Activated naive CD8-positive, alpha-beta T cell treated with anti-CD3 and anti-CD28 coated beads for 36 hours (primary cell): Measurements from ENCODE around the gene SUMF2. TPM values are rescaled to one million over a fixed set of nuclear protein-coding genes. Genes with fewer than 3 reads are reported as not detected.
"Not testable (repeated sequence)": the region's sequence is repeated elsewhere in the genome, so short reads cannot be mapped to it uniquely, and the experiment has no call there.

Experiments used
- DNase-seq: peaks from one replicate; pipeline ENCODE4 v3.0.0; 2021
- H3K27ac Mint-ChIP-seq: one replicate; pipeline ENCODE4 v1.8.0; 2022; ENCODE audit warnings: mild to moderate bottlenecking, moderate library complexity, mixed read lengths
- H3K27me3 Mint-ChIP-seq: one replicate; pipeline ENCODE4 v1.8.0; 2022; ENCODE audit warnings: mild to moderate bottlenecking, mixed read lengths
- H3K36me3 Mint-ChIP-seq: one replicate; pipeline ENCODE4 v1.8.0; 2021; ENCODE audit warnings: mild to moderate bottlenecking, mixed read lengths
- H3K4me1 Mint-ChIP-seq: one replicate; pipeline ENCODE4 v1.8.0; 2021; ENCODE audit warnings: mixed read lengths
- H3K4me3 Mint-ChIP-seq: one replicate; pipeline ENCODE4 v1.8.0; 2022; ENCODE audit warnings: mild to moderate bottlenecking, moderate library complexity, mixed read lengths
- H3K9me3 Mint-ChIP-seq: one replicate; pipeline ENCODE4 v1.8.0; 2022; ENCODE audit warnings: mixed read lengths
- total RNA-seq, 2 experiments: library from RNA; stranded (reverse); gene quantifications; one replicate each; pipeline ENCODE4 v1.2.3, GENCODE V29; 2021

Gene SUMF2
- total RNA-seq, 2 experiments from 2014 or later, result 124 to 129 TPM

DNA sequence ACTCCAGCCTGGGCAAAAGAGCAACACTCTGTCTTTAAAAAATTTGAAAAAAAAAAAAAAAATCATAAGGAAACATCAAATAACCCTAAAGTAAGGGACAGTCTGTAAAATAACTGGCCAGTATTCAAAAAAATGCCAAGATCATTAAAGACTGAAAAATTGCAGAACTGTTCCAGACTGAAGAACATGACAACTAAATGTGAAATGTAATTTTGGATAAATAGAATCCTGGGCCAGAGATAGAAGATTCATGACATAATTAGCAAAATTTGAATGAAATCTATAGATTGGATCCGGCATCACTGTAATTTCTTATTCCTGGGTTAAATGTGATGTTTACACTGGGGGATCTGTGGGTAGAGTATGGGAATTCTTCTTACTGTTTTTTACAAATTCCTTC is 15.8 kb upstream of the SUMF2 start:
- Mint-ChIP-seq H3K27ac (no peak overlapping the region), H3K36me3 (peaks cover 23% of the 10 kb centered on the region), H3K4me3 (no peak overlapping the region), H3K4me1 (peaks cover 17% of the 10 kb centered on the region), H3K27me3 (no peaks in the 10 kb centered on the region), H3K9me3 (no peaks in the 10 kb centered on the region)
- no peak for DNase-seq

DNA sequence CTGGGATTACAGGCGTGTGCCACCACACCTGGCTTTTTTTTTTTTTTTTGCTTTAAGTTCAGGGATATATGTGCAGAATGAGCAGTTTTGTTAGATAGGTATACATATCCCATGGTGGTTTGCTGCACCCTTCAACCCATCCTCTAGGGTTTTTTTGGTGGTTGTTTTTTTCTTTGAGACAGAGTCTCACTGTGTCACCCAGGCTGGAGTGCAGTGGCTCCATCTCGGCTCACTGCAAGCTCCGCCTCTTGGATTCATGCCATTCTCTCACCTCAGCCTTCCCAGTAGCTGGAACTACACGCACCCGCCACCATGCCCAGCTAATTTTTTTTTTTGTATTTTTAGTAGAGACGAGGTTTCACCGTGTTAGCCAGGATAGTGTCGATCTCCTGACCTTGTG is 15.3 kb upstream of the SUMF2 start:
- not testable (repeated sequence) for DNase-seq, H3K9me3 Mint-ChIP-seq, H3K27me3 Mint-ChIP-seq, H3K27ac Mint-ChIP-seq, H3K4me3 Mint-ChIP-seq
- peaks cover 27% of the 10 kb centered on the region for H3K36me3 Mint-ChIP-seq
- H3K4me1 Mint-ChIP-seq, result peaks cover 23% of the 10 kb centered on the region

- Mint-ChIP-seq H3K4me1 (peaks cover 42% of the 10 kb centered on the region), H3K27ac (peak overlapping the region; percentile 96), H3K4me3 (peak overlapping the region; percentile 93), H3K9me3 (no peaks in the 10 kb centered on the region), H3K36me3 (peaks cover 45% of the 10 kb centered on the region), H3K27me3 (no peaks in the 10 kb centered on the region)
- DNase-seq, result no peak
These were observed 13.1 kb upstream of the SUMF2 start for GRCh38 chr7:56051053-56051338.

GRCh38 chr7:56051339-56052191 is 12.5 kb upstream of the SUMF2 start, which contains the start of the genes CCT6A and PSPH:
CCT6A (plus strand) TSS chr7:56051765; CDS start chr7:56051849, 84 bp downstream.
PSPH (minus strand) TSS chr7:56051444; CDS start chr7:56021212, 30,232 bp downstream.
- Mint-ChIP-seq H3K27ac (peak within 1 kb of the TSS; percentile 96), H3K27me3 (no peaks in the 10 kb centered on the region), H3K4me3 (peak within 1 kb of the TSS; percentile 93), H3K4me1 (peaks cover 44% of the 10 kb centered on the region), H3K9me3 (no peaks in the 10 kb centered on the region), H3K36me3 (peaks cover 49% of the 10 kb centered on the region)
- peak; percentile 95 for DNase-seq

- Mint-ChIP-seq H3K9me3 (no peaks in the 10 kb centered on the region), H3K36me3 (peaks cover 61% of the 10 kb centered on the region), H3K4me1 (peaks cover 50% of the 10 kb centered on the region), H3K4me3 (peak overlapping the region; percentile 91), H3K27ac (peak overlapping the region; percentile 51), H3K27me3 (no peaks in the 10 kb centered on the region)
- DNase-seq, result no peak
These were observed 10.7 kb upstream of the SUMF2 start for GRCh38 chr7:56053379-56053778.

DNA sequence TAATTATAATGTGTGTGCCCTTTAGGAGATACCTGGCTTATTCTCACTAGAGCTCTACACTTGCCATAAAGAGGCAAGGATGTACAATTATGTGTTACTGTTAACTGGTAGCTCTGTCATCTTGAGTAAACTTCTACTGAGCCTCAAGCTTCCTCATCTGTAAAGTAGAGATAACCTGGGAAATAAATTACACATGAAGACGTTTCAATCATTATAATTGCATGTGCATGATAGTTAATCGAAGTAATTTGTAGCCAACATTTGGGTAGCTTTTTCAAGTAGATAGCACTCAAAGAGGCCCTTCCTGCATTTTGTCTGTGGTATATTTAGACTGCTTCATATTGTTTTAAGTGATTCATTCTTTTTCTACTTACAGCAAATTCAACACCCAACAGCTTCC is 10.1 kb upstream of the SUMF2 start:
- Mint-ChIP-seq H3K27me3 (no peaks in the 10 kb centered on the region), H3K27ac (peak overlapping the region; percentile 63), H3K9me3 (no peaks in the 10 kb centered on the region)

DNA sequence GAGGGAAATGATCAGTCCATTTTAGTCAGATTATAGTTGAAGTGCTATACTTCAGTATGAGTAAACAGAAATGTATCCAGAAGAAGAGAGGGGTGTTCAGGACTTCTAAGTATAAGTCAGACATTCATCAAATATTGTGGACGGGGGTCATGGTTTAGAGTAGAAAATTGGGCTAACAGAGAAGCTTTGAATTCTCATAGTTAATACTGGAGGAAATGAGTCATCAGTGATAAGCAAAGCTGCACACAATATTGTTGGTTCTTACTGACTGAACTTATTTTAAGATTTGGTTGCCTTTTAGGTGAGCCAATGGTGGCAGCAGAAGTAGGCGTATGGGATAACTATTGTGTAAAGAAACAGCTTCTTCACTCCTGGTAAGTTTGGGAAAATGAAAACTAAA is 1.7 kb upstream of the SUMF2 start:
- Mint-ChIP-seq H3K4me3 (peak overlapping the region; percentile 1), H3K36me3 (peaks cover 54% of the 10 kb centered on the region), H3K4me1 (peaks cover 49% of the 10 kb centered on the region), H3K9me3 (no peaks in the 10 kb centered on the region), H3K27me3 (no peaks in the 10 kb centered on the region), H3K27ac (peak overlapping the region; percentile 84)
- DNase-seq, result no peak

More for the DNA sequence above, 10.1 kb upstream of the SUMF2 start:
- DNase-seq, result no peak
- H3K4me3 Mint-ChIP-seq, result peak overlapping the region; percentile 63
- H3K36me3 Mint-ChIP-seq, result peaks cover 63% of the 10 kb centered on the region
- H3K4me1 Mint-ChIP-seq, result peaks cover 49% of the 10 kb centered on the region

- Mint-ChIP-seq H3K36me3 (peaks cover 44% of the 10 kb centered on the region), H3K9me3 (no peaks in the 10 kb centered on the region), H3K27me3 (no peaks in the 10 kb centered on the region), H3K4me1 (peaks cover 43% of the 10 kb centered on the region), H3K4me3 (peak overlapping the region; percentile 92), H3K27ac (peak overlapping the region; percentile 95)
- no peak for DNase-seq
These were observed 595 bp upstream of the SUMF2 start for GRCh38 chr7:56063500-56063881.

GRCh38 chr7:56066376-56066775 is 2.3 kb downstream of the SUMF2 start:
- DNase-seq, H3K4me3 Mint-ChIP-seq, H3K27me3 Mint-ChIP-seq, H3K9me3 Mint-ChIP-seq, H3K27ac Mint-ChIP-seq: not testable (repeated sequence)
- Mint-ChIP-seq H3K4me1 (peaks cover 22% of the 10 kb centered on the region), H3K36me3 (peaks cover 36% of the 10 kb centered on the region)

- peak overlapping the region; percentile 76 for H3K27ac Mint-ChIP-seq
- no peaks in the 10 kb centered on the region for H3K9me3 Mint-ChIP-seq
- H3K4me1 Mint-ChIP-seq, result peaks cover 3% of the 10 kb centered on the region
- H3K27me3 Mint-ChIP-seq, result no peaks in the 10 kb centered on the region
- no peak overlapping the region for H3K4me3 Mint-ChIP-seq
- H3K36me3 Mint-ChIP-seq, result peaks cover 21% of the 10 kb centered on the region
- DNase-seq, result peak; percentile 60
These were observed 10.3 kb downstream of the SUMF2 start for GRCh38 chr7:56074371-56074791.

DNA sequence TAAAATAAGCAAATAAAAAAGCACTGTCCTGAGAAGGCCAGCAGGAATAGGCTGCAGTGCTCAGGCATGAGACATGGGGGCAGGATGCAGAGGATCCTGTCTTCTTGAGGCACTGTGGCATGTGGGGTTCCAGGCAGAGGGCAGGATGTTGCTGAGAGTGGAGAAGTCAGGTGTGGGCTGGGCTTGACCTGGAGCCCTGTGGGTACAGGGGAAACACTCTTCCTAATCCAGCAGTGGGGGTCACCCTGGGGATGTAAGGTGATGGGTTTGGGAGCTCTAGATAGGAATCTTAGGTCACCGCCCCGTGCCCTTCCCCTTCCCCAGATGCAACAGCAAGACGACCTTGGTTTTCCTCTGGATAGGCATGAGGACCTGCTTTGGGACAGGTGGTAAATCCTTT is 13.6 kb downstream of the SUMF2 start:
- Mint-ChIP-seq H3K9me3 (no peaks in the 10 kb centered on the region), H3K36me3 (peaks cover 16% of the 10 kb centered on the region), H3K4me3 (no peak overlapping the region), H3K4me1 (peaks cover 3% of the 10 kb centered on the region), H3K27ac (no peak overlapping the region), H3K27me3 (no peaks in the 10 kb centered on the region)
- no peak for DNase-seq

DNA sequence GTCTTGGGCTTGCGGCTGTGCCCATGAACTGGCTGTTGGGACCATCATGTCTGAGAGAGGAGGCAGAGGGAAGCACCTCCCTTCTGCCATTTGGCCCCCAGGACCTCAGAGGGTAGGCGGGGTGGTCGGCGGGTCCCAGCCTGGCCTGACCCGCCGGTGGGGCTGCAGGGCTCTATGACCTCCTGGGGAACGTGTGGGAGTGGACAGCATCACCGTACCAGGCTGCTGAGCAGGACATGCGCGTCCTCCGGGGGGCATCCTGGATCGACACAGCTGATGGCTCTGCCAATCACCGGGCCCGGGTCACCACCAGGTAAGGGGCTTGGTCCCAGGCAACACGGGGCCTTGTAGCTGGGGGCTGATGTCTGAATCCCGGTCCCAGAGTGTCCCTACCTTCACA is 14.1 kb downstream of the SUMF2 start:
- Mint-ChIP-seq H3K27ac (no peak overlapping the region), H3K36me3 (peaks cover 14% of the 10 kb centered on the region), H3K4me3 (no peak overlapping the region), H3K9me3 (no peaks in the 10 kb centered on the region), H3K27me3 (no peaks in the 10 kb centered on the region), H3K4me1 (peaks cover 3% of the 10 kb centered on the region)
- no peak for DNase-seq

DNA sequence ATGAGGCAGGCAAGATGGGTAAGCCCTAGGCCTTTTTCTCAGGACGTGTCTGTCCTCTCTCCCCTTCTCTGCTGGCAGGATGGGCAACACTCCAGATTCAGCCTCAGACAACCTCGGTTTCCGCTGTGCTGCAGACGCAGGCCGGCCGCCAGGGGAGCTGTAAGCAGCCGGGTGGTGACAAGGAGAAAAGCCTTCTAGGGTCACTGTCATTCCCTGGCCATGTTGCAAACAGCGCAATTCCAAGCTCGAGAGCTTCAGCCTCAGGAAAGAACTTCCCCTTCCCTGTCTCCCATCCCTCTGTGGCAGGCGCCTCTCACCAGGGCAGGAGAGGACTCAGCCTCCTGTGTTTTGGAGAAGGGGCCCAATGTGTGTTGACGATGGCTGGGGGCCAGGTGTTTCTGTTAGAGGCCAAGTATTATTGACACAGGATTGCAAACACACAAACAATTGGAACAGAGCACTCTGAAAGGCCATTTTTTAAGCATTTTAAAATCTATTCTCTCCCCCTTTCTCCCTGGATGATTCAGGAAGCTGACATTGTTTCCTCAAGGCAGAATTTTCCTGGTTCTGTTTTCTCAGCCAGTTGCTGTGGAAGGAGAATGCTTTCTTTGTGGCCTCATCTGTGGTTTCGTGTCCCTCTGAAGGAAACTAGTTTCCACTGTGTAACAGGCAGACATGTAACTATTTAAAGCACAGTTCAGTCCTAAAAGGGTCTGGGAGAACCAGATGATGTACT is 15.5 kb downstream of the SUMF2 start:
- H3K27me3 Mint-ChIP-seq, result no peaks in the 10 kb centered on the region
- H3K9me3 Mint-ChIP-seq, result no peaks in the 10 kb centered on the region
- no peak overlapping the region for H3K4me3 Mint-ChIP-seq
- H3K36me3 Mint-ChIP-seq, result peaks cover 12% of the 10 kb centered on the region
- no peak overlapping the region for H3K27ac Mint-ChIP-seq
- H3K4me1 Mint-ChIP-seq, result no peaks in the 10 kb centered on the region
- DNase-seq, result no peak

DNA sequence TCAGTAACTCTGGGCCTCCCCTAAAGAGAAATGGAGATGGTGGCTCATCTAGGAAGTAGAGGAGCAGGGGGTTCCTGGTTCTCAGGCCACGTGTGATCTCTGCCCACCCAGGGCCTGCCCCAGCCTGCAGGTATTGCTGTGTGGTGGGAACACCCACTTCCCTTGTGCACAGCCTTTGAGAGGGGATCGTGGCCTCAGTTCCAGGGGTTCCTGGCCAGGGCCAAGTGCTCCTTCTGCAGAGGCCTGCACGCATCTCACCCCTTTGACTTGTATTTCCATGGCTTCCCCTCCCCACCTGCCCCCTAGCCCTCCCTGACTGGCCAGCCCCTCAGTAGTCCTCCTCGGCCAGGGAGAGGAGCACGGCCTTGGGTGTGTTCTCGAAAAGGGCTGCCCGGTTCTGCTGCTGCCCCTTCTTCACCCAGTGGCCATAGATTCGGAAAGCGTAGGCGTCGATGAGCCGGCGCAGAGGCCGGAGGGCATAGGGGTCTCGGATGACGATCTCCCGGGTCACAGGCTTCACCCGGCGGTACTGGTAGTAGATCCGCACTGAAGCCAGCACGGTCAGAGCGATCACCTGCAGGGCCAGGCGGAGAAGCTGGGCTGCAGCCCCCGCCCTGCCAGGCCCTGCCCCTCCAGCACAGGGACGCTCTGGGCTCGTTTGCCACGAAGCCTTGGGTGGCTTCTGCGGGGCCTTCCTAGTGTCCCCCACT is 16.8 kb downstream of the SUMF2 start:
- not testable (repeated sequence) for H3K36me3 Mint-ChIP-seq, H3K4me1 Mint-ChIP-seq, H3K9me3 Mint-ChIP-seq, H3K4me3 Mint-ChIP-seq, DNase-seq, H3K27me3 Mint-ChIP-seq
- H3K27ac Mint-ChIP-seq, result peak overlapping the region; percentile 7
